Forelimb muscle (tissue), 1 donor: ENCODE data around the gene SMG6. TPM values are rescaled to one million over a fixed set of nuclear protein-coding genes. Genes with fewer than 3 reads are reported as not detected.

Source experiments
- DNase-seq: peaks from one replicate; pipeline ENCODE4 v3.0.0-alpha.2; 2013; ENCODE audit warnings: low read depth
- polyA plus RNA-seq: library from polyadenylated mRNA; unstranded; fragments of 120-200 nt; gene quantifications from one replicate; pipeline ENCODE4 v1.2.1, GENCODE V29; 2013; ENCODE audit not compliant: insufficient read length

SMG6 gene
- polyA plus RNA-seq, 1 donor = 16.5 TPM

- no peak for DNase-seq
Measured at GRCh38 chr17:2061441-2061958, 242.1 kb downstream of the SMG6 start.

- no peak for DNase-seq
Measured at GRCh38 chr17:2060681-2061440, 242.7 kb downstream of the SMG6 start.

- no peak for DNase-seq
Measured at GRCh38 chr17:2060385-2060658, 243.3 kb downstream of the SMG6 start.

GRCh38 chr17:2059547-2060384 lies 243.8 kb downstream of the SMG6 start:
- DNase-seq = no peak

GRCh38 chr17:2058586-2059546 lies 244.7 kb downstream of the SMG6 start:
- DNase-seq = no peak

- no peak for DNase-seq
Measured at GRCh38 chr17:2057760-2058585, 245.6 kb downstream of the SMG6 start.

GRCh38 chr17:2057175-2057759 lies 246.3 kb downstream of the SMG6 start:
- no peak for DNase-seq

GRCh38 chr17:2056206-2057174 lies 247.1 kb downstream of the SMG6 start:
- DNase-seq = no peak

- DNase-seq = no peak
Measured at GRCh38 chr17:2055292-2056205, 248.0 kb downstream of the SMG6 start.

- no peak for DNase-seq
Measured at GRCh38 chr17:2054512-2055291, 248.9 kb downstream of the SMG6 start, which contains the start of gene HIC1. TSS of gene HIC1 (plus strand) at chr17:2055103. CDS start at chr17:2056691, 1,588 bp downstream.

GRCh38 chr17:2054262-2054511 lies 249.4 kb downstream of the SMG6 start:
- DNase-seq = no peak

- DNase-seq = no peak
Measured at GRCh38 chr17:2053380-2054261, 250.0 kb downstream of the SMG6 start.

GRCh38 chr17:2051933-2052559 lies 251.5 kb downstream of the SMG6 start:
- DNase-seq = no peak

GRCh38 chr17:2051061-2051932 lies 252.3 kb downstream of the SMG6 start:
- no peak for DNase-seq
